ENCODE data around the gene FAM20C.

The FAM20C gene

DNA sequence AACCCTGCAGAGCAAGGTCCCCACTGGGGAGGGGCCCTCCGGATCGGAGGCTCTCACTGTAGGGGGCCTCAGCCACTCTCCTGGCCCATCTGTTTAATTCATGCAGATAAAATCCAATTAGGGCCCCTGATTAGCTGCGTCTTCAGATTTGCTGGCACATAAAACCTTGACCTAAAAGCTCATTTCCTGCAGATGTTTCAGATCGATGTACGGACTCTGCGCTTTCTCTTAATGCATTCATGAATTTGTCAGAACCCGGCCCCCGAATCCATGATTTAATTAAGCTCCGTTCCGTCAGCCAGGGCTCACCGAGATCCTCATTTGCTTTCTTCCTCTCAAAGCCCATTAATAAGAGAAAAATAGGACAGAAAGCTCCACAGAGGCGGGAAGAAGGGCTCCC lies 57.6 kb downstream of the FAM20C start:
- no peak for DNase-seq
- in situ Hi-C loops (cut with MboI; ENCODE audit: low pct_unique_long_range_greater_than_20kb, low sequenced_read_pairs) = no loop called here

DNA sequence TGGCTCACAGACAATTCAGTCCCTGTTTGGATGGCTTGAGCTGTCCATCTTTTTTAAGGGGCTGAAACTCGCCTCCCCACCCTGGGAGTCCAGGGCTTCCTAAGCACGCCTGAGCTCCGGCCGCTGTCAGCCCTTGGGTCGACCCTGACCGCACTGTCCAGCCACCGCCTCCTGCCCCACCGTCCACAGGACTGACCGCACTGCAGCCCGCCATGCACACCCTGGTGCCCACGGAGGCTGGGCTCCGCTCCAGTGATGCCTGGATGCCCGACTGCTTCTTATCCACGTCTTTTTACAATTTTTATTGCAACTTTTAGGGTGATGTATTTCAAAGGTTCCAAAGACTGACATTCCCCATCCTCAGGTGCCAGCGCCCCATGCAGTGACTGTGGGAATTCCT lies 58.2 kb downstream of the FAM20C start:
- no peak for DNase-seq
- in situ Hi-C loops (cut with MboI; ENCODE audit: low pct_unique_long_range_greater_than_20kb, low sequenced_read_pairs) = no loop called here

DNA sequence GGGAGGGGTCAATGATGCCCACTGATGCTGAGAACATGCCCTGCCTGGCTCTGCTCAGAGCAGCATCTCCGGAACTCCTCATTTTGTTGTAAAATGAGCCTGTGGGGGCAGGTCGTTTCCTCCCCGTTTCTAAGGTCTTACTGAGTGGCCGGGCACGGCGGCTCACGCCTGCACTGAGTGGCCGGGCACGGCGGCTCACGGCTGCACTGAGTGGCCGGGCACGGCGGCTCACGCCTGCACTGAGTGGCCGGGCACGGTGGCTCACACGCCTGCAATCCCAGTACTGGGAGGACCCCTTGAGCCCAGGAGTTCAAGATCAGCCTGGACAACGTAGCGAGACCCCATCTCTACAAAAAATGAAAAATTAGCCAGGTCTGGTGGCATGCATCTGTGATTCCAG lies 58.6 kb downstream of the FAM20C start:
- DNase-seq = no peak
- in situ Hi-C loops (cut with MboI; ENCODE audit: low pct_unique_long_range_greater_than_20kb, low sequenced_read_pairs) = no loop called here

DNA sequence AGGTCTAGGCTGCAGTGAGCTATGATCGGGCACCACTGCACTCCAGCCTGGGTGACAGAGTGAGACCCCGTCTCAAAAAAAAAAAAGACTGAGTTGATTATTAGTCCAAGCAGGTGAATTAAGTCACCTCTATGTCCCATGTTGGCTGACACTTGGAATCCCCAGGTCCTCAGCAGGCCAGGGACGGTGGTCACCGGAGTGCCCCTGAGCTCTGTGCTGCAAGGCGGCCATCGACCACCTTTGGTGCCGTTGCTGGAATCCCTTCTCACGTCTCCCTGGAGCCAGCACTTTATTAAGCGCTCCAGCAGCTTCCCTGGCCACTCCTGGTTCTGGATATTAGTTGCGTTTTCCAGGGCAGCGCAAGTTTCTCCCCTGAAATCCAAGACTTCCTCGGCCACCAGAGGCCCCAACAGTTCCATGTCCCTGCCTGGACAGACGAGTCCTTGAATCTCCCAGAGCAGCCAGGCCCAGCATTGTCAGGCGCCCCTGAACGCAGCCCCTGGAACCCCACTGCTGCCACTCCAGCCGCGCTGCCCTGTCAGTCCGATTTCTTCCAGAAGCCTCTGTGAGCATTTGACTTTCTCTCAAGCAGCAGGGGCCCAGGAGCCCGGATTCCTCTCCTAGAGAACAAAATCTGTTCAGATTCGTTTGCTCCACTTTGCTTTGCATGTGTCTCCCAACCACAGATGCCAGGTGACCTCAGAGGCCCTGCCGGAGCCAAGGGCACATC lies 59.2 kb downstream of the FAM20C start:
- in situ Hi-C loops (cut with MboI; ENCODE audit: low pct_unique_long_range_greater_than_20kb, low sequenced_read_pairs) = no loop called here
- no peak for DNase-seq

DNA sequence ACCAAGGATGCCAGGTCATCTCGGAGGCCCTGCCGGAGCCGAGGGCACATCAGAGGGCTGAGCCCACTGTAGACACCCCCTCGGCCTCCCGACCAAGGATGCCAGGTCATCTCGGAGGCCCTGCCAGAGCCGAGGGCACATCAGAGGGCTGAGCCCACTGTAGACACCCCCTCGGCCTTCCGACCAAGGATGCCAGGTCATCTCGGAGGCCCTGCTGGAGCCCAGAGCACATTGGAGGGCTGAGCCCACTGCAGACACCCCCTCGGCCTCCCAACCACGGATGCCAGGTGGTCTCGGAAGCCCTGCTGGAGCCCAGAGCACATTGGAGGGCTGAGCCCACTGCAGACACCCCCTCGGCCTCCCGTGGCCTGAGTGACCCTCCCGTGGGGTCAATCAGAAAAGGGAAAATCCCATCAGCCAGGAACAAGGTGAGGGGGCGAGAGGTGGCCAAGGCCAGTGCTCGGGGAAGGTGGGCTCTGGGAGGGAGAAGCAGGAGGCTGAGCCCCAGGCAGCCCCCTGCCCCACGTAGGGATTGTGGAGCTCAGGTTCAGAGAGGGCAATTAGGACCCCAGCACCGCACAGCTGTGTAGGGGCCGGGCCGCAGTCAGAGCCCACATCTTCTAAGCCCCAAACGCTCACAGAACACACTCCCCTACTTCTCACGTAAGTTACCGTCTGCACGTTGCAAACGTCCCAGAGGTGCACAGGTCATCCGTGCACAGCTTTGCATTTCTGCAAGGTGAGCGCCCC lies 60.0 kb downstream of the FAM20C start:
- no peak for DNase-seq
- in situ Hi-C loops (cut with MboI; ENCODE audit: low pct_unique_long_range_greater_than_20kb, low sequenced_read_pairs) = no loop called here

DNA sequence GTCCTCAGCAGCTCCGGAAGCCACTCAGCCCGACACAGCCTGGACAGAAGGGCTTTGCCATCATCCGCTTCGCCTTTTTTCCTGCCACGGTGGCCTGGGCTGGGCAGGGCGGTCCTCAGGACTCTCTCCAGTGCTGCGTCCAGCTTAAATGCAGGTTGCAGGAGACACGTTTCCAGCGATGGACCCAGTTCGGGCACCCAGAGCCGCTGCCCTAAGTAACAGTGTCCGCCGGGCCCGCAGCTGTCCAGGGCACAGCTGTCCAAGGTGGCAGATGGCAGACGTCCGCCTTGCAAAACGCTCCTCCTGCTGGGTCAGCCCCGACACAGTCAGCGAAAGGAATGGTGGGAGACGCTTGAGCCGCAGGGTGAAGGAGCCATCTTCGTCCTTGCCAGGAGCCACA lies 60.6 kb downstream of the FAM20C start:
- no peak for DNase-seq
- in situ Hi-C loops (cut with MboI; ENCODE audit: low pct_unique_long_range_greater_than_20kb, low sequenced_read_pairs) = no loop called here

DNA sequence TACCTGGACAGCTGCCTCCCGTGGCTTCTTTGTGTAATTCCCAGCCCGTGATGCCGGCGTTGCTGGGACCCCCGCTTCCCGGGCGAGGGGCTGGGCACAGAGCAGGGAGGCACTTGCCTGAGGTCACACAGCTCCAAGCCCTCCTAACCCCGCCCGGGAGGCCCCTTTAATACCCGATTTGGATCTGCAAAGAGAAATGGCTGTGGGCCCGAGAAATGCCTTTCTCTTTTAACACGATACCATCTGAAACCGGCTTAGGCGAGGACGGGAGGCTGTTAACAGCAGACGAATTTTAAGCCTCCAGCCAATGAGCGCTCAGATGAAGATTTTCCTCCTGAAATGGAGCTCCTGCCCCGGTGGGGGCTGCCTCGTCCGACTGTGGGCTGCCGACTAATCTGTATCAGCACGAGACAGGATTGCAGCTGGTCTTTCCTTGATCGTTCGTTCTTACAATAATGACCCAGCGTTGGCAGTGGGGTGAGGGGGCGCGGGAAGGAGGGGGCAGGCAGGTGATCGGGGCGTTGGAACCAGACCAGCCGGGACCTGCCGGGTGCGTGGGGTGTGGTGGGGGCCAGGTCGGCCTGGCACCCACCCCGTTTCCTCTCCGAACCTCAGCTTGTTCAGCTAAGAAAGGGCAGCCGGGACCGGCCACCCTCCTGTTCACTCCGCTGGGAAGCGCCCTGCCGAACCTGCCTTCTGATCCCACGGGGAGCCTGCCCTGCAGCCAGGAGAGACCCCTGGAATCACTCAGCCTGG lies 61.4 kb downstream of the FAM20C start:
- no peak for DNase-seq
- in situ Hi-C loops (cut with MboI; ENCODE audit: low pct_unique_long_range_greater_than_20kb, low sequenced_read_pairs) = no loop called here

DNA sequence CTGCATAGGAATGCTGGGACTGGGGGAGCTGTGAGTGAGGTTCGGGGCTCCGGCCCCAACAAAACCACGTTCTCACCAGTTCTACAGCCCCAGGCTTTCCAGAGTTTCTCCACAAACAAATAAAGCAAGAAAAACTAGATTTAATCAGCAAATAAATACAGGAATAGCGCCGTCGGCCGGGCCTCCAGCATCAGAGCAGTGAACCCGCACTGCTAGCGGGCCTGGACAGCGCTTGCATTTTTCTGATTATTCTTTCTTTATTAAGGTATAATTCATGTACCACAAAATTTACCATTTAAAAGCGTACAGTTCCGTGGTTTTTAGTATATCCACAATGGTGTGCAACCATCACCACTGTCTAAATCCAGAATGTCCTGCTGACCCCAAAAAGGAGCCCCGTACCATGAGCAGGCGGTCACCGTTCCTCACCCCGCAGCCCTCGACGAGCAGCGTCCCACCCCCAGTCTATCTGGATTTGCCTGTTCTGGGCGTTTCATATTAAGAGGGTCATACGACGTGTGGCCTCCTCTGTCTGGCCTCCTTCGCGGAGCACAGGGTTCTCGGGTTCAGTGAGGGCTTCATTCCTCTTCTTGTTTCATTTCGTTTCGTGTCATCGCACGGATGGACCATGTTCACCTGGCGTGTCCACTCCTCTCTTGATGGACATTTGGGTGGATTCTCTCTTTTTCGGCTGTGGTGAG lies 62.1 kb downstream of the FAM20C start:
- no peak for DNase-seq
- in situ Hi-C loops (cut with MboI; ENCODE audit: low pct_unique_long_range_greater_than_20kb, low sequenced_read_pairs) = no loop called here

DNA sequence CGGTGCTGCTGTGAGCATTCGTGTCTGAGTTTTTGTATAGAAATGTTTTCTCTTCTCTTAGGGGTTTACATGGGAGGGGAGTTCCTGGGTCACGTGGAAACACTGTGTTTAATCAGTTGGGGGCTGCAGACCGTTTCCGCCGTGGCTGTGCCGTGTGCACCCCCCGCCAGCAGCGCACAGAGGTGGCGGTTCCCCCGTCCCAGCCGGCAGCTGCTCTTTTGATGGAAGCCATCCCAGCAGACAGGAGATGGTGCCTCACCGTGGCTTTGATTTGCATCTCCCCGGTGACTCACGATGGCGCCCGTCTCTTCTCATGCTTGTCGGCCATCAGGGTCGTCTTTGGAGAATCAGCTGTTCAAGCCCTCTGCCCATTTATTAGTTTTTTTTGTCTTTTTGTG lies 62.7 kb downstream of the FAM20C start:
- DNase-seq = no peak

DNA sequence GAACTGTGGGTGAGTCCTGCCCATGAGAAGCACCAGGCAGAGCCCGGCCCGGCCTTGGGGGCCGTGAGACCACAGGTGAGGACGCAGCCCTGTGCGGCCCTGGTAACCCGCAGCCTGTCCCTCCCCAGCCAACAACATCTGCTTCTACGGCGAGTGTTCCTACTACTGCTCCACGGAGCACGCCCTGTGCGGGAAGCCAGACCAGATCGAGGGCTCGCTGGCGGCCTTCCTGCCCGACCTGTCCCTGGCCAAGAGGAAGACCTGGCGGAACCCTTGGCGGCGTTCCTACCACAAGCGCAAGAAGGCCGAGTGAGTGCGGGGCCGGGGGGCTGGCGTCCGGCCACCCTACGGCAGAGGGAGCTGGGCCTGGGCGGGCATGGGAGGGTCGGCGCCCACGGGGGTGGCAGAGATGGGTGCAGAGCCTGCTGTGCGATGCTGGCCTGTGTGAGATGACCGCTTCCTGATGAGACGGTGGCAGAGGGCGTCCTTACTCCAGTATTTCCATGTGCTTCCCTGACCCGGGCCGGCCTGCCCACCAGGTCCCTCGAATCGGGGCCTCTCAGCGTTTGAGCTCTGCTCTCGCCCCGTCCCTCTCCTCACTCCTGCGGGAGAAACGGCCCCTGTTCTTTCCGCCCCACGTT lies 63.5 kb downstream of the FAM20C start:
- in situ Hi-C loops (cut with MboI; ENCODE audit: low pct_unique_long_range_greater_than_20kb, low sequenced_read_pairs) = no loop called here
- no peak for DNase-seq

More for the DNA sequence above, 62.7 kb downstream of the FAM20C start:
- in situ Hi-C loops (cut with MboI; ENCODE audit: low pct_unique_long_range_greater_than_20kb, low sequenced_read_pairs) = no loop called here

DNA sequence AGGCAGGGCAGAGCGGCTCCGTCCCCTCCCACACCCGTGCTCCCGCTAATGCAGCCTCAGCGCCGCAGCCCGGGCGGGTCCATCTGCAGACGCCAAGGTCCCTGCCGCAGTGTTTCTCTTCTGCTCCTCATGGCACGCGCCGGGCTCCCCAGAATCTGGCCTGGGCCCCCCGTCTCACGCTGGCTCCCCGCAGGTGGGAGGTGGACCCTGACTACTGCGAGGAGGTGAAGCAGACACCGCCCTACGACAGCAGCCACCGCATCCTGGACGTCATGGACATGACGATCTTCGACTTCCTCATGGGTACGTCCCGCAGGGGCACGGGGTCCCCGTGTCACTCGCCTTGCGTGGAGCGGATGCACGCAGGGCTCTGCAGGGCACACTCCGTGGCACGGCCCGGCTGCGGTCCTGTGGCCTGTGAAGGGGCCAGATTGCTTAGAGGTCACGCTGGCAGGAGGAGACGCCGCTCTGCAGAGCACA lies 64.1 kb downstream of the FAM20C start:
- in situ Hi-C loops (cut with MboI; ENCODE audit: low pct_unique_long_range_greater_than_20kb, low sequenced_read_pairs) = no loop called here
- no peak for DNase-seq

DNA sequence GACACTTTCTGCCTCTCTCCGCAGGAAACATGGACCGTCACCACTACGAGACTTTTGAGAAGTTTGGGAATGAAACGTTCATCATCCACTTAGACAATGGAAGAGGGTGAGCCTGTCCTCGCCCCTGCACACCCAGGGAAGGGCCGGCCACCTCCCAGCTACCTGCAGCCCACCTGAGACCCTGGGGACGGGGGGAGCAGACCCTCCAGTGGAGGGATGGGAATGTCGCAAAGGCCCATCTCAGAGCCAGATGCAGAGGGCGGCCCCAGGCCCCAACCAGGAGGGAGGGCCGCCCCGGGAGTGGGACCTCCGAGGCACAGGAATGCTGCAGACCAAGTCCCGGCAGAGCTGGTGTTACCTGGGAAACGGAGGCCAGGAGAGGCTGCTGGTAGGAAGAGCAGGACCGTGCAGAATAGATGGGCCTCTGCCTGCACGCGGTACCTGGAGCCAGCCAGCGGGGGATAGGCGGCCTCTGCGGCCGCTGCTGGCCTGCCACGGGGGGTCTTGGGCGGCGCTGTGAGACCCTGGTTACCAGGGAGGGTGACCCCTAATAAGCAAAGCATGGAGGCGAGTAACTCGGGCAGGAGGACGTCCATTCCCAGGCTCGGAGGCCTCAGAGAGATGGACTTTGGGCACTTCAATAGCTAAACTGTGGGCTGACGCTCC lies 64.7 kb downstream of the FAM20C start:
- no peak for DNase-seq
- in situ Hi-C loops (cut with MboI; ENCODE audit: low pct_unique_long_range_greater_than_20kb, low sequenced_read_pairs) = no loop called here

DNA sequence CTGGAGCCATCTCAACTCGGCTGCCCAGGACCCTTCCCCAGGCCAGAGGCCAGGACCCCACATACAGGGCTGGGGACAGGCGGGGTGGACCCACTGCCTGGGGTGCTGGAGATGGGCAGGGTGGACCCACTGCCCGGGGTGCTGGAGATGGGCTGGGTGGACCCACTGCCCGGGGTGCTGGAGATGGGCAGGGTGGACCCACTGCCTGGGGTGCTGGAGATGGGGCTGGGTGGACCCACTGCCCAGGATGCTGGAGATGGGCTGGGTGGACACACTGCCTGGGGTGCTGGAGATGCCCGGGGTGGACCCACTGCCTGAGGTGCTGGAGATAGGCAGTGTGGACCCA lies 65.2 kb downstream of the FAM20C start:
- no peak for DNase-seq
- in situ Hi-C loops (cut with MboI; ENCODE audit: low pct_unique_long_range_greater_than_20kb, low sequenced_read_pairs) = no loop called here

DNA sequence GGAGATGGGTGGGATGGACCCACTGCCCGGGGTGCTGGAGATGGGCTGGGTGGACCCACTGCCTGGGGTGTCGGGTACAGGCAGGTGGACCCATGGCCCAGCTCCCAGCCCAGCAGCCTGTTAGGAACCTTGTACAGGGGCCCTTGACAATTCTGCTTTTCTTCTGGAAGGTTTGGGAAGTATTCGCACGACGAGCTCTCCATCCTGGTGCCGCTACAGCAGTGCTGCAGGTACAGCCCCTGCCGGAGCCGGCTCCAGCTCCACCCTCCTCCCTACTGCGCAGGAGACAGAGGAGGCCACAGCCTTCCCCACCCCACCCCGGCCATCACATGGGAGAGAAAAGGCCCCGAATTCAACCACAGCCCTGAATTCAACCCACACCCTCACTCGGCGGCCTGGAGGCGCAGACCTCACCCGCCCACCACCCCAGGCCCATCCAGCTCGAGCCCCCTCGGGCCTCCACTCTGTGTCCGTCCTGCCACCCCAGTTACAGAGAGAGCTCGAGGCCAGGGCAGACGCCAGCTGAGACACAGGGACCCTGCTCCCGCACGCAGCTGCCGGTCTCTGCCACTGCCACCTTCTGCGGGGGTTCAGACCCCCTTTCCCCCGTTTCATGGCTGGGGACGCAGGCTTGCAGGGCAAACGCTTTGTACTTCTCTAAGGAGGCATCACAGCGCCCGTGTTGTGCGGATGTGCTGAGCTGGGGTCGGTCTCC lies 66.3 kb downstream of the FAM20C start:
- in situ Hi-C loops (cut with MboI; ENCODE audit: low pct_unique_long_range_greater_than_20kb, low sequenced_read_pairs) = no loop called here
- DNase-seq = no peak

DNA sequence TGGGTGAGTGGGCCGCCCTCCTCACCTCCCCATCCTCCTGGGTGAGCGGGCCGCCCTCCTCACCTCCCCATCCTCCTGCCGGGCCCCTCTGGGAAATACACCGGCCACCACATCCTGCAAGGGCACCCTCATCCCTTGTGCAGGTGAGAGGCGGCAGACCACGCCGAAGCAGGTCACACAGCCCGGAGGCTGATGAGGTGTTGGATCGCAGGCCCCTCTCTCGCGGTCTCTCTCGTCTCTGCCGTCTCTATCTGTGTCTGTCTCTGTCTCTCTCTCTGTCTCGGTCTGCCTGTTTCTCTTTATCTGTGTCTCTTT lies 66.8 kb downstream of the FAM20C start:
- no peak for DNase-seq
- in situ Hi-C loops (cut with MboI; ENCODE audit: low pct_unique_long_range_greater_than_20kb, low sequenced_read_pairs) = no loop called here

DNA sequence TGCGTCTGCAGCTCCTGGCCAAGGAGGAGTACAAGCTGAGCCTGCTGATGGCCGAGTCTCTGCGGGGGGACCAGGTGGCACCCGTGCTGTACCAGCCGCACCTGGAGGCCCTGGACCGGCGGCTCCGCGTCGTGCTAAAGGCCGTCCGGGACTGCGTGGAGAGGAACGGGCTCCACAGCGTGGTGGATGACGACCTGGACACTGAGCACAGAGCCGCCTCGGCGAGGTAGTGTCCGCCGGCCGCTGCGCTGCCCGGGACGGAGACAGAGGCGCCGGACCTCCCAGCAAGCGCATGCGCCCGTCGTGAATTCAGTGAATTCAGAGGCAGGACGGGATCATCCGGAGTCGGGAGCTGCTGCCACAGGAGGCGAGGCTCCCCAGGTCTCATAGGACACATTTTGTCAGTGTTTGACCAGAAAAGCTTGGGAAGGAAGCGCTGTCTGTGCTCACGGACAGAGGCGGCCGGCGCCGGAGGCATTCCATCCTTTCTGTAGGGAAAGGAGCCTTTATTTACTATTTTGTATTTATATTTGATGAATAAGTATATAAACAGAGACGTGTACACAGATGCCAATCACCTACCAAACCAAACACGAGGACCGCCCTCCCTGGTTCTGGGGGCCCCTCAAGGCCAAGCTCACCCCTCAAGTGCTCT lies 67.5 kb downstream of the FAM20C start:
- in situ Hi-C loops (cut with MboI; ENCODE audit: low pct_unique_long_range_greater_than_20kb, low sequenced_read_pairs) = no loop called here
- no peak for DNase-seq

DNA sequence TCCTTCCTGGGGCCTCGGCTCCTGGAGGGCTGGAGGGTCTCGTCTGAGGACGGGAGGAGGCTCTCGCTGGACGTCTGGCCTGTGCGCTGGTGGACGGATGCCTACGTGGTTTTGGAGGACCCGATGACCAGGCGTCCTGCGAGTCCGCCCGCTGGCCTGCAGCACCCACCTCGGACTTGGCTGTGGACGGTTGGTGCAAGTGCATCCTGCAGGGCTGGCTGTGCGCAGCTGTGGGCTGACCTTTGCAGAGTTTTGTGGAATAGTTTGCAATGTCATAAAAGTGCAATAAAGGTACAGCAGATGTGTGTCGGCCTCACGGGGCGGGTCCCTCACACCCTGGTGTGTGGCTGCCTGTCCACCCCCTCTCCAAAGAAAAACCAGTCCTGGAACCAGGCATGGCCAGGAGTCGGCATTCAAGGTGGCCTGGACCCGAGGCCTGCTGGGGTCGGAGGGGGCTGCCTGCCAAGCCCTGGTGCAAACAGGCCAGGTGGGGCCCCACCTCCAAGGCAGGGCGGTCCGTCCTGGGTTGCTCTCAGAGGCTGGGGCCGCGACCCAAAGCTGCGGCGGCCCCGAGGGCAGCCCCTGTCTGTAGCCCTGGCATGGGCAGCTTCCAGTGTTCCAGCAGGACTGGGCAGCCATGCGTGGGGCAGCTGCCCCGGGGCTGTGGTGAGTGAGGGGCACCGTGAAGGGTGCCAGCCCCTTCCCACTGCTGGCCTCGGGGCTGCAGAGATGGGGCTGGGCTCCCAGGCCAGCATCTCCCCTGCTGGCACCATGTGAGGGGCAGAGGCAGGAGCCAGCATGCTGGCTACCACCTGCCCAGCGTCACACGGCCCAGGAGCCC lies 68.3 kb downstream of the FAM20C start:
- DNase-seq = no peak
- in situ Hi-C loops (cut with MboI; ENCODE audit: low pct_unique_long_range_greater_than_20kb, low sequenced_read_pairs) = no loop called here
